Right renal cortex interstitium (tissue), 3 donors: ENCODE data around the gene POLR1G. TPM values are rescaled to one million over a fixed set of nuclear protein-coding genes. Genes with fewer than 3 reads are reported as not detected.
"Not testable (repeated sequence)": the region's sequence is repeated elsewhere in the genome, so short reads cannot be mapped to it uniquely, and the experiment has no call there.

Experiments used
- DNase-seq, 3 donors: peaks; one replicate each; pipeline ENCODE4 v3.0.0-alpha.2; 2013; ENCODE audit warnings: low read depth in 3 of 3, low spot score in 2 of 3
- polyA plus RNA-seq, 3 donors: library from polyadenylated mRNA; unstranded; fragments of 120-200 nt; gene quantifications; one replicate each; pipeline ENCODE4 v1.2.1, GENCODE V29; 2013; ENCODE audit not compliant: insufficient read length in 3 of 3

The POLR1G gene
- polyA plus RNA-seq, 3 donors = 2.8 to 3.6 (median 3.1) TPM

GRCh38 chr19:45419895-45420294, 13.5 kb downstream of the POLR1G start:
- DNase-seq = no peak

DNA sequence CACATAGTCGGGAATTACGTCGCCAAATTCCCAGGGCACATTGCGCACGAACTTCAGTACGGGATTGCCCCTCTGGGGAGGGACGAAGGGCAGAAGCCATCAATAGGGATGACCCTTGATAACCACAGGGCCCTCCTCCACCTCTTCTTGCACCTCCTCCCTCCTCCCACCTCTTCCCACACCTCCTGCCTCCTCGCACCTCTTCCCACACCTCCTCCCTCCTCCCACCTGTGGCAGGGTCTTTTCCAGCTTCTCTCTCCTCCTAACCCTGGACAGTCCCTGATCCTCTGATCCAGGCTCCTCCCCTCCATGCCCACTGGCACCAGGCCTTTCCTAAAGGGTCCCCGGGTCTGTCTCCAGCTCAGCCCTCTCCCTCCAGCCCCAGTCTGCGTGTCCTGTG, 13.9 kb downstream of the POLR1G start:
- DNase-seq = no peak

DNA sequence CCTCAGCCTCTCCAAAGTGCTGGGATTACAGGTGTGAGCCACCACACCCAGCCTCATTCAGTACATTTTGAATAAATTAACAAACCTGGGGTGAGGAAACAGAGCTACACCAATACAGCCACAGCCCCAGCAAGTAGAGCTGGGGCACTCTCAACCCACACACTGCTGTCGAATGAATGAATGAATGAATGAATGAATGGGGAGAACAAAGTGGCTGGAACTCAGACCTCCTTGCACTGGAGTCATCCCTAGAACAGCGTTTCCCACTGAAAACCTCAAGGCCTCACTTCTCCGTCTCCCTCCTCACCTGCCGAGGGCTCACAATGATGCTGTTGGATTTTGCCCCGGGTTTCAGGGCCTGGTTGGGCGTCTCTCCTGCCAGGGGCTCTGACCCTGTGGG, 14.4 kb downstream of the POLR1G start:
- no peak for DNase-seq

DNA sequence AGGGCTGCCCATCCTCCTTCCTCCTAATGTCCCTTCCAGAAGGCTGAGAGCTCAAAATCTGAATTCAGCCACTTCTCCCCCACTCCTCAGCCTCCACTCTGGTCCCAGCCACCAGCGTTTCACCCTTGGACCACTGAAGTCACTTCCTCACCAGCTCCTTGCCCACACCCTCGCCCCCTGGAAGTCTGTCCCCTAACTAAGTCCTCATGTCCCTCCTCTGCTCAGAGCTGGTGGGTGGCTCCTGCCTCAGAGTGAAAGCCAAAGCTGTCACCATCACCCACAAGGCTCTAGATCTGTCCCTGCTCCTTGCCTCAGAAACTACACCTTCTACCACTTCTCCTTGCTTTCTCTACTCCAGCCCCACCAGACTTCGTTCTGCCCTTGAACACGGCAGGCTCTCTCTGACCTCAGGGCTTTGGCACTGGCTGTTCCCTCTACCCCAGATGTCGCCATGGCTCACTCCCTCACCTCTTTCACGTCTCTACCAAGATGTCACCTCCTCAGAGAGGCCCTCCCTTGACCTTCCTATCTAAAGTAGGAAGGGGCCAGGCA, 15.6 kb downstream of the POLR1G start:
- DNase-seq = no peak

DNA sequence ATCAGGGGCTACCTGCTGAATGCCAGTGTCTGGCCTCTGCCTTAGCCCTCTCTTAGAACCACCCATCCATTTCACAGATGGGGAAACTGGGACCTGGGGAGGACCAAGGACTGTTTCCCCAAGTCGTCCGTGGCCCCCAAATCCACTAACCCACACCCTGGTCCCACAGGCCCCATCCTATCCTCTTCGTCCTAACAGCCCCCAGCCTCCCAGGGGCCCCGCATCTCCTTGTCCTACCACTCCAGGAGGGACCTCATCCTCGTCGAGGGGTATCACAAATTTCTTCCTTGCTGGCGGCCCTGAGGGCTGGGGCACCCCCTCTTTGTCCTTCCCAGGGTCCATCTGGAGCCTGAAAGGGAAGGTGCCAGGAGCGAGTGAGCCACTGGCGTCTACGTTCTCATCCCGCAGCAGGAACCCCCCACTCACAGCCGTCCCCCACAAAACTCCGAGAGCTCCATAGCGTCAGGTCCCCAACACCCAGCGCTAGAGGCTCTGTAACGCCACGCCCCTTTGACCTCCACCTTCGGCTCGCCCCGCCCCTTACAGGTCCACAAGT, 16.7 kb downstream of the POLR1G start:
- DNase-seq = no peak

DNA sequence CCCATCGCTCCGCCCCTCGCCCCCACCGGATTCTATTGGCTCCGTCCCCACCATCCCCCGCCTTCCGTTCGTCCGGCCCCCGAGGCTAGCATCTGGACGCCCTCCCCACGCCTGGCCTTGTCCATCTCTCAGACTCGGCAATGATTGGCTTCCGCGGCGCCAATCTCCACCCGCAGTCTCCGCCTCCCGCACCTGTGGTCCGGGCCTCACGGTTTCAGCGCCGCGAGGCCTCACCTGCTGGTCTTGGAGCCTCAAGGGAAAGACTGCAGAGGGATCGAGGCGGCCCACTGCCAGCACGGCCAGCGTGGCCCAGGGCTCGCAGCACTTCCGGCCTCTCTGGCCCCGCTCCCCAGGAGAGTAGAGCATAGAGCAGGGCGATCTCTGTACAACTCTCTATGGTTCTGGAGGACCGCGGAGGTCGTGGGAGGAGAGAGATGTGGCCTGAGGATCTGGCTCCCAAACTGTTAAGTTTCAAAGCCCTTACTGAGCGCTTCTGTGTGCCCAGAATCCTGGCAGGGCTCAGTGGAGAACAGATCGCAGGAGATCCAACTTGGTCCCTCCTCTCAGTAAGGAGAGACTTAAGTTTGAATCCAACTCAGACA, 17.2 kb downstream of the POLR1G start, which contains the start of gene ERCC1:
ERCC1 (minus strand) TSS at position 329 of the 602 bp plus-strand sequence. CDS start 543 bp downstream, outside the sequence.
- peak in 2 of 3 donors; percentile 77 to 89 for DNase-seq

GRCh38 chr19:45424191-45425058, 18.0 kb downstream of the POLR1G start:
- DNase-seq = no peak

- DNase-seq = no peak
These were observed 22.2 kb downstream of the POLR1G start for GRCh38 chr19:45428384-45429231.

GRCh38 chr19:45429896-45430295, 23.5 kb downstream of the POLR1G start:
- DNase-seq = not testable (repeated sequence)

DNA sequence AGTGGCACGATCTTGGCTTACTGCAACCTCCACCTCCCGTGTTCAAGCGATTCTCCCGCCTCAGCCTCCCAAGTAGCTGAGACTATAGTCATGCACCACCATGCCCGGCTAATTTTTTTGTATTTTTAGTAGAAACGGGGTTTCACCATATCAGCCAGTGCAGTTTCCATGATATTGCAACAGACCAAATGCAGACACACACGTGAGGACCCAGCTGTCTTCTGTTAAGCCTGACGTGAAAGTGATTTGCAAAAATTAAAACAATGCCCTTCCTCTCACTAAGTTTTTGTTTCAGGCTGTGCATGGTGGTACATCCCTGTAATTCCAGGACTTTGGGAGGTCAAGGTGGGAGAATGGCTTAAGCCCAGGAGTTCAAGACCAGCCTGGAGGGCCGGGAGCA, 24.6 kb downstream of the POLR1G start:
- DNase-seq = not testable (repeated sequence)

- DNase-seq = not testable (repeated sequence)
These were observed 26.1 kb downstream of the POLR1G start for GRCh38 chr19:45432543-45432942.

DNA sequence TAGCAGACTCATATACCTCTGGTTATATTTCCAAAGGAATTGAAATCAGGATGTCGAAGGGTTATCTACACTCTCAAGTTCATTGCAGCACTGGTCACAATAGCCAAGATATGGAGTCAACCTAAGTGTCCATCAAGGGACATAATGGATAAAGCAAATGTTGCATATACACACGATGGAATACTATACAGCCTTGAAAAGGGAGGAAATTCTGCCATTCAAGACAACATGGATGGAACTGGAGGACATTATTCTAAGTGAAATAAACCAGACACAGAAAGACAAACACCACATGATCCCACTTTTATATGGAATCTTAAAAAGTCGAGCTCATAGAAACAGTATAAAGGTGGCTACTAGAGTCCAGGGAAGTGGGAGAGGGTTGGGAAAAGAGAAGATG, 30.9 kb downstream of the POLR1G start:
- DNase-seq = no peak

DNA sequence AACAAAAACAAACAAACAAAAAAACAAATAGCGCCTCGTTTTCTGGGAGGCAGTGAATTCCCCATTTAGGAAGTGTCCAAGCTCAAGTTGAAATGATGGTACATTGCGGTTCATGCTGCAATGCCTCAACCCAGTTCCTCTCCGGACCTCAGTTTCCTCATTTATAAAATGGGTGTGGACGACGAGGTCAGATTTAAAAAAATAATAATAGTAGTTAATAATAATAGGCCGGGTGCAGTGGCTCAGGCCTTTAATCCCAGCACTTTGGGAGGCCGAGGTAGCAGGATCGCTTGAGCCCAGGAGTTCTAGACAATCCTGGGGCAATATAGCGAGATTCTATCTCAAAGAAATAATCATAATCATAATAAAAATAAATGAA, 32.7 kb downstream of the POLR1G start:
- no peak for DNase-seq

- no peak for DNase-seq
These were observed 33.3 kb downstream of the POLR1G start for GRCh38 chr19:45439569-45440258.

DNA sequence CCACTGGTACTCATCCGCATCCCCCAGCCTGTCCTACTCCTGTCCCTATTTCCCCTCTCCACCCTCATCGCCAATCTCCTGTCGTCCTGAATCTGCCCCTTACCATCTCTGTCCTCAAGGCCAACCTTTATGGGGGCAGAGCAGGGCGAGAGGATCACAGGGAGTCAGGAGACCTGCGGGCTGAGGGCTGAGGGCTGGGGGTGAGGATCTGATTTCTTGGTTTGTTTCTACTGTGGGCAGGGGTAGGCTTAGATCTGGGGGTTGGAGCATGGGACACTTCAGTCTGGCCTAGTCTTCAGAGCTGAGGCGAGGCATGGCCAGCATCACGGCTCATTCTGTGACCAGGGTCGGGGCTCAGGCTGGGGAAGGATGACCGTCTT, 33.8 kb downstream of the POLR1G start:
- DNase-seq = no peak

DNA sequence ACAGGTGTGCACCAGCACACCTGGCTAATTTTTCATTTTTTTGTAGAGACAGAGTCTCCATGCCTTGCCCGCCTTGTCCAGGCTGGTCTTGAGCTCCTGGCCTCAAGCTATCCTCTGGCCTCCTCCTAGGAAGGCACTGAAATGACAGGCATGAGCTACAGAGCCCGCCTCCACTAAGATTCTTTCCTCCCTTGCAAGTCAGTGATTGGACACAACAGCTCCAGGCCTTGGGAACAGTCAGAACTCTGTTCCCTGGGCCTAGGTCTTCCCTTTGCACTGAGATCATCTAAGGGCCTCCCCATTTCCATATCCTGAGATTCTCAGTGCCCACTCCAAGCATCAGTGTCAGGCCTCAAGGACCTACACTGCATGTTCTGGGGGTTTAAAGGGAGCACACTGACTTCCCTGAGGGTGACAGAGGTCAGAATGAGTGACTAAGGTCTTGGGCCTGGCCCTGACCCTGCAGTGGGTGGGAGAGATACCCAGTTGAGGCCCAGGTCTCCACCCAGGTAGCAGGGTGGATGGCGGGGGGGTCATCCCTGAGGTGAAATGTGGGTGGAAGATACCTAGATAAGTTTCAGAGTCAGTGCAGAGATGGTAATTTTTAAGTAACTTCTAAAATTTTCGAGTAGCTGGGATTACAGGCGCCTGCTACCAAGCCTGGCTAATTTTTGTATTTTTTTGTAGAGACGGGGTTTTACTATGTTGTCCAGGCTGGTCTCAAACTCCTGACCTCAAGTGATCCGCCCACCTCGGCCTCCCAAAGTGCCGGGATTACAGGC, 34.6 kb downstream of the POLR1G start:
- no peak for DNase-seq

DNA sequence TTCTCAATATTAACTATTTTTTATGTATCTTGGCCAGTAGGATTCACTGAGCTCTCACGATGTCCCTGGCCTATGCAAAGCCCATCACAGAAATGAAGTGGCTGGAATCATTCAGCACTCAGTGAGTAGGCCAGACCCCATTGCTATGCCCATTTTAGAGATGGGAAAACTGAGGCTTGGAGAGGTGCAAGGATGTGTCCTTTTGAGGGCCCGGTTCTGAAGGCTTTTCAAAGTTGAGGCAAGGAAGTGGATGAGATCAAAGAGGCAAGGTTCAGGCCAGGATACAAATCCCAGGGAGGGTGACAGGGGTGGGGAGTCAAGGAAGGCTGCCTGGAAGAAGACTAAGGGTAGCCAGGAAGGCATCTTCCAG, 35.9 kb downstream of the POLR1G start:
- DNase-seq = no peak

DNA sequence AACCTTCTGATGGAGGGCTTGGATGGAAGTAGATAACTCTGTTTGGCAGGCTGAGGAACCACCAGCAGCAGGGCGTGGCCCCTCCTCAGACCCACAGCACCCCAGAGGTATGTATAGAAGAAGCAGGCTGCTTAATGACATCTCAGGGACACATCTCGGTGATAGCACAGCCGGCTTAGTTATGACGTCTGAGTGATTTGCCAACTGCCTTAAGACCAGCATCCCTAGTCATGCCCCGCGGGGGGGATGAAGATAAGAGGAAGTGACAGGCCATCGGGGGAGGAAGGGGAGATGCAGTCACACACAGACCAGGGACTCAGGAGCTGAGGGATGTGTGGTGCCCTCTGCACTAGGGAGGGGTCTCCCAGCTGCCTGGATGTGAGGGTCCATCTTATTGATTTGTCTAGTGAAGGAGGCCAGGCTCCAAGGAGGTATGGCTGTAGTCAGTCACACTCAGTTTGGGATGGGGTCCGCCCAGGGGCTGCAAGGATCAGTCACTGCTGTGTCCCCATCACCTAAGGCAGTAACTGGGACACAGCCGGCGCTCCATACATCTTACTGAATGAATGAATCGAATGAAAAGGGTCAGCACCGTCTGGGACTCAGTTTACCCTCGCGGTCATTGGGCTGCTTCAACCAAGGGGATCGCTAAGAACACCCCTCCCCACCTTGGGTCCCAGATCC, 36.5 kb downstream of the POLR1G start:
- no peak for DNase-seq
